GM18508 (cell line): Measurements from ENCODE around the gene ANKRD23.
"Not testable (repeated sequence)": the region's sequence is repeated elsewhere in the genome, so short reads cannot be mapped to it uniquely, and the experiment has no call there.

Source experiments
- ATAC-seq: cut with Tn5 transposase; IDR thresholded peaks from one replicate; pipeline ENCODE4 v1.9.1; 2021; ENCODE audit warnings: moderate number of reproducible peaks; ENCODE audit not compliant: insufficient read depth, unreplicated experiment

Gene ANKRD23

DNA sequence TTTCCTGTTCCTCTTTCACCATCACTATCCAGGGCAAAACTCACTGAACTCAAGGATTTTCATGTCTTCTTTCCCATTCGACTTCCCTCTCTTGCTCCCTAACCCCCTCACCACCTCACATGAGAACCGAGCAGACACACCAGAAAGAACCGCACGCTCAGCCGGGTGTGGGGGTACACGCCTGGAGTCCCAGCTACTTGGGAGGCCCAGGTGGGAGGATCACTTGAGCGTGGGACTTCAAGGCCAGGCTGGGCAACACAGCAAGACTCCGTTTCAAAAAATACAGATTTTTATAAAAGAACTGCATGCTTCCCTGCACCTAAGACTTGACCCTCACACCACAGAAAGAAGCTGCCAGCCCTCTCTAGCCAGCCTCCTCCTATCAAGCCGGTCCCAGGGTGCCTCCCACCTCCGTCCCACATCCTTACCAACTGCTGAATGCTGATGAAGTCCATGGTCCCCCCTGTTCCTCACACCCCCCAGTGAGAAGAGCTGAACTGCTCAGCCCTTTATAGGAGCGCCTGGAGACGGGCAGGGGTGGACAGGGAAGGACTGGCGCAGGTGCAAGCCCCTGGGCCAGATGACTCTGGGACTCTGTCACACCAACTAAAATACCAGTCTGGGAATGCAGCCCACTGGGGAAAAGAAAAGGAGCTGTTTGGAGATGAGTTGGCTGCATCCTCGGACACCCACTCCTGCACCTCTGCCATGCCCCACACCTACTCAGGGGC lies at the start of gene ANKRD23:
Gene ANKRD23 (minus strand): TSS at position 484 of the 731 bp plus-strand sequence. CDS start 29 bp downstream, at position 455.
- ATAC-seq = no peak

DNA sequence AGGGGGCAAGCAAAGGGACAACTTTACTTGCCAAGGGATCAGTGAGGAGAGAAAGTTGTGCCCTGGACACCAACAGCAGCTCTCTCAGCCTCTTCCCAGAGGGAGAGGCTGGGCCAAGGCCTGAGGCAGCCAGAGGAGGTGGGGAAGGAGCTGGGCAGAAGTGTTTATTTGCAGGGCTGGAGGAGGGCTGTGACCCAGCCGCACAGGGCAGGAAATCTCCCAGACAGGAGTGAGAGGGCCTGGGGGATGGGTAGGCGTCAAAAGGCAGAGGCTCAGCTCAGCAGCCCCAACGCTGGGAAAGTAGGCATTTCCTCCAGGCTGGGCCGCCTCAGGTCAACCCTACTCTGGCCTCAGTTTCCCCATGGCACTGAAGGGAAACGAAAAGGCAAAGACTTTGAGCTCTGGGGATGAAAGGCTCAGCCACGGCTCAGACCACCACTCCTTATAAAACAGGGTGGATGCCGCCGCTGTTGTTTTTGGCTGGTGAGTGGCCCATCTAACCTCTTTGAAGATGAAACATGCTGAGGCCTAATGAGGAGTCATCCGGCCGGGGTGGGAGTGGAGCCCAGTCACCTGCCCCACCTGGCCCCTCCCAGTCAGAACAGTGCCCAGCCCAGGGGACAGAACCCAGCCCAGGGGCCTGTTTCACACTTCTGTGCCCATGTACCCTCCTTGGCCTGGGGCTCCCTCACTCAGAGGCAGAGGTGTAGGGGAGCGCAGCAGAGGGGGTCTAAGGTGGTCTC lies 47.9 kb upstream of the ANKRD23 start:
- no peak for ATAC-seq

GRCh38 chr2:96890726-96891385 lies 47.0 kb upstream of the ANKRD23 start:
- no peak for ATAC-seq

DNA sequence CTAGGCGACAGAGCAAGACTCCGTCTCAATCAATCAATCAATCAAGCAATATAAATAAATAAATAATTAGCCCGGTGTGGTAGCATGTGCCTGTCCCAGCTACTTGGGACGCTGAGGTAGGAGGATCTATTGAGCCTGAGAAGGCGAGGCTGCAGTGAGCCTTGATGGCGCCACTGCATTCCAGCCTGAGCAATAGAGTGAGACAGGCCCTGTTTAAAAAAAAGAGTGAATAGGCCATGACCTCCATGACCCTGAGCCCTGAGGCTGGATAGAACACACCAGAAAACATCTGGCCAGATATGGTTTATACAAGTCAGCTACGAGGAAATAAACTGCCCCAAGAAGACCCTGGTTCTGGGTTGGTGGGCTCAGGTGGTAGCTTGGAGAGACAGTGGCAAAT lies 46.4 kb upstream of the ANKRD23 start:
- ATAC-seq = no peak

DNA sequence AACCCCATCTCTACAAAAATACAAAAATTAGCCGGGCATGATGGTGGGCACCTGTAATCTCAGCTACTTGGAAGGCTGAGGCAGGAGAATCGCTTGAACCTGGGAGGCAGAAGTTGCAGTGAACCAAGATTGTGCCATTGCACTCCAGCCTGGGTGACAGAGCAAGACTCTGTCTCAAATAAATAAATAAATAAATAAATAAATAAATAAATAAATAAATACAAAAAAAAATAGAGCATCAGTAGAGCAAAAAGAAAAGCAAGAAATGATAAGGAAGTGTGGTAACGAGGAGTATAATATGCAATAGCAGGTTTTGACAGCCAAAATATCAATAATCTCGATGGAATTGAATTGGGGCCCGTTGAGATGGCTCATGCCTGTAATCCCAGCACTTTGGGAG lies 45.7 kb upstream of the ANKRD23 start:
- ATAC-seq = not testable (repeated sequence)

DNA sequence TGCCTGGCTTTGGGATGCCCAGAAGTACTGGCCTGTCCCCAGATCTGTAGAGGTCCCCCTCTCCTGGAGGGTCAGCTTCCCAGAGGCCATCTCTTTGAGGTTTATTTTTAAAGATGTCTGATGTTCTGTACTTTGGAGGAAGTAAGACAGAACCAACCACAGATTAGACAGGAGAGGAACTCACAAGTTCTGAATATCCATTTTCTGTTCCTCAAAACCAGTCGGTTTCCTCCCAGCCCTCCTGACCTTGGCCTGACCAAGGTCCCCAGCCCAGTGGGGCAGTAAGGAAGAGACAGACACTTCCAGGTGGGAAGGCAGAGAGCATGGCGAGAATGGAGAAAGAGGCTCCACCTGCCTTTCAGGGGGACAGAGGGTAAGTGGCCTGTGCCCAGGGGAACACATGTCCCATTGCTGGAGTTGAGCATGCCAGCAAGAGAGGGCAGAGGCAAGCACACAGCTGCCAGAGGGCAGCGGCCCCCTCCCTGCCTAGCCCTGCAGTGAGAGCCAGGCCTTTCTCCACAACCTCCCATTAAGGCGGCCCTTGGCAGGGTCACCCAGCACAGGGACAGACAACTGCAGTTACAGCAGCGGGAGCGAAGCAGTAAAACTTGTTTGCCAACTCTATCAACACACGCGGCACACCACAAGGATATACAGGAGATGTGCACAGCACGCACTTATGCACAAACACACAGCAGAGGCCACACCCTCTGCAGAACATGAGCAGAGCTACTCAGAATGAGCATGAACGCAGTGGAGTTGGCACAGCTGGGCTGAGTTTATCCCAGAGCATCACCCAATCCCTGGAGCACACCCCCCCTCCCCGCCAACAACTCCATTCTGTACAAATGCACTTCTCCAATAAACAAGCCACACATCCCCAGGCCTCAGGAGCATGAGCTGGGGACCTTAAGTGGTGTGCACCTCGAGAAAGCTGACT lies 44.5 kb upstream of the ANKRD23 start:
- no peak for ATAC-seq

DNA sequence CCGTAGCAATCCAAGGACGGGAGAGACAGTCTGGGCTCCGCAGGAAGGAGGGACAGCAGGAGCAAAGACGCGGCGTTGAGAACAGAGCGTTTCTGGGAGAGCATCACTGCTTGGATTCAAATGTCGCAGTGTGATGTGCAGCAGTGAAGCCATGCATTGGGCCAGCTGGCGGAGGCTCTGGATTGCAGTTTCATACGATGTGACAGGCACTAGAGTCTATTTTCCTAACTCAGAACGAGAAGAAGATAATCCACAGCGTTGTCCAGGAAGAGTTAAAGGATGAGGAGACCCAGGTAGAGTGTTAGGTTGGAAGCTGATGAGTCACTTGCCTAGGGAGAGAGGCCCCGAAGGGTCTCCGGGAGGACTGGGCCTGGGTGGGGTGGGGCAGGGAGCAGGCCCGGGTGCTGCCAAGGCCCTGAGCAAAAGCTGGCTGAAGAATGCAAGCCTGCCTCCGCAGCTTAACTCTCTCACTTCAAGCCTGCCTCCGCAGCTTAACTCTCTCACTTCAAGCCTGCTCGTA lies 43.7 kb upstream of the ANKRD23 start:
- ATAC-seq = no peak

DNA sequence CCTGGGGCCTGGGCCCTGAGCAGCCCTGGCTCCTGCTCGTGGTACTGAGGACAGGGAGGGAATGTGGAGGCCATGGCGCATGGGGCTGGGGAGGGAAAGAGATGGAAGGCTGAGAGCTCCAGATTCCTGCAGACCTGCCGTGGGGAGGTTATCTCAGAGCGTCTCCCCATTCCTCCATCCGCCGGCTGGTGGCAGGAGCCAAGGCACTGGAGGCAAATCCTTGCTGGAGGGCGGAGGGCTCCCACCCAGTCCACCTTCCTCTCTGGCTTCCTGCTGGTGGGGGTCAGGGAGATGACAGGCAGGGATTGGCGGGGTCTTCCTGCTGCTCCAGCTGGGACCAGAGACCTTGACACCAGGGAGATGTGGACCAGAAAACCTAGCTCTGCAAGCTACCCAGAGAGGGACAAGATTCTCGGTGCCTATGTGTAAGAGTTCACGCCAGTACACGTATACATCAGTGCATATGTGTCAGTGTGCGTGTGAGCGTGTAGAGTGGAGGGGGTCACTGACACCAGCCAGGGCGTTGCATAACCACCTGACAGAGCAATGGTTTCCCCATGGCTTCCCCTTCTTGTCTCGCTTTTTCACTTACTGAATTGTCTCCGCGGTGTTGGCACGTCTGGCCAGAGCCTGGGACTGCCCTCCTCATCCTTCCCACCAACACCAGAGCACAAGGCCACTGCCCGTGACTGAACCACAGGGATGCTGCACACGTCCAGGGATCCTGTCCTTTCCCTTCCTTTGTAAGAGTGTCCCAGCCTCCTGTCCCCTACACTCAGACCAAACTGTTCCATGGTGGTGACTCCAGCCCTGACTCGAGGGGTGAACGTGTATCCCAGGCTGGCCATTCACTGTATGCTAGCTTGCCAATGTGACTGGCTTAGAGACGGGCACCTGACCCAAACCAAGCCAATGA lies 41.9 kb upstream of the ANKRD23 start:
- no peak for ATAC-seq

DNA sequence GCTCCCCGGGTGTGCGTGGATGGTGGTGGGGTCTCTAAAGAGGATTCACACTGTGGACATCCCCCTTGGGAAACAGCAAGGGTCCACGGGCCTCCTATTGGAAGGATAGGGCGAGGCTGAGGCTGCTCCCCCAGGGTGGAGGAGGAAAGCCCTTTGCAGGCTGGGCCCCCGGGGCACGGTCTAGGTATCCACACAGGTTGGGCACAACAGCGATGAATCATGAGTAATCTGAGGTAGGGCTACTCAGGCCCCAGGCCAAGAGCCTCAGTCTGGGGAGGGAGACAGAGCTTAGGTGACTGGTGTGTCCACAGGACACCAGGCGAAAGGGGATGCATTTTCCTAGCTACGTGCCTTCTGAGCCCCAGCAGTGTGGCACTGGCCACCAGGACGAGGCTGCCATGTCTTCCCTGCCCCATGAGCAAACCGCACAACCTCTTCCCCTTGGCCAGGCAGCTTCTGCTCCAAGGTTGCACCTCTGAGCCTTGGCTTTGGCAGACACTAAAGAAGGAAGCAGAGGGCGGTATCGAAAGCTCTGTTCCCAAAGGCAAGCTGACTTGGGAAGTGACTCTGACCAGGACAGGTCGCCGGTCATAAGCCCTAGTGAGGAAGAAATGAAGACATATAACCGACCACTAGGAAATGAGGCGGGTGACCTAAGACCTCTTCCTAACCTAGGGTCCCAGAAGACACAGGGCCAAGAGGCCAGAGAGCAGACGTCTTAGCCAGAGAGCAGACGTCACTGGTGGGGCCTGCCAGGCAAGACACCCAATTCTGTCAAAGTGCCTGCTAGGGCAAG lies 40.7 kb upstream of the ANKRD23 start:
- no peak for ATAC-seq

GRCh38 chr2:96883306-96883705 lies 39.5 kb upstream of the ANKRD23 start:
- no peak for ATAC-seq

DNA sequence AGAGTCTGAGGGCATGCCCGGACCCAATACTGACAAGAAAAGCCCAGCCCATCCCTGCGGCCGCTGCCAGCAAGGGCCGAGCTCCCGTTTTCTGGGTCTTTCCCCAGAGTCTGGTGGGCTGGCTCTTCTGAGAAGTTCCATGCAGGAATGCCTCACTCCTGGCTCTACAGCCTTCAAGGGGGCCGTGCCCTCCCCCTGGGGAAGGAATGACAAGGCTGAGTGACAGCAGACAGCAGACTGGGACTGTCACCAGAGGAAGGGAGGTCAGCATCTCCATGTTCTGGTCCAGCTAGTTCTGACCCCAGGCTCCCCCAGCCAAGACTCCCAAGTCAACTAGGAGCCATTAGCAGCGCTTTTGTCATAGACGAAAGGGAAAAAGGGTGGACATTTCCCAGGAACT lies 39.1 kb upstream of the ANKRD23 start:
- ATAC-seq = no peak

- no peak for ATAC-seq
Measured at GRCh38 chr2:96882230-96882629, 38.4 kb upstream of the ANKRD23 start.

- no peak for ATAC-seq
Measured at GRCh38 chr2:96881349-96882195, 37.8 kb upstream of the ANKRD23 start.

DNA sequence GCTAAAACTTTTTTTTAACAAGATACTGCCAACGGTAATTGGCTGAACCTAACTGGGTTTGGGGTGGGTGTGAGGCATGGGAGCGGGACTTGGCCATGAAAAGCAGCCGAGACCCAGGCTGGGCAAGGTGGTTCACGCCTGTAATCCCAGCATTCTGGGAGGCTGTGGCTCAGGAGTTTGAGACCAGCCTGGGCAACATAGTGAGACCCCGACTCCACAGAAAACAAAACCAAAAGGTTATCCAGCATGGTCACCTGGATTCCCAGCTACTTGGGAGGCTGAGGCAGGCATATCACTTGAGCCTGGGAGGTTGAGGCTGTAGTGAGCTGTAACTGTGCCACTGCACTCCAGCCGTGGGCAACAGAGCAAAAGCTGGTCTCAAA lies 37.1 kb upstream of the ANKRD23 start:
- ATAC-seq = no peak

DNA sequence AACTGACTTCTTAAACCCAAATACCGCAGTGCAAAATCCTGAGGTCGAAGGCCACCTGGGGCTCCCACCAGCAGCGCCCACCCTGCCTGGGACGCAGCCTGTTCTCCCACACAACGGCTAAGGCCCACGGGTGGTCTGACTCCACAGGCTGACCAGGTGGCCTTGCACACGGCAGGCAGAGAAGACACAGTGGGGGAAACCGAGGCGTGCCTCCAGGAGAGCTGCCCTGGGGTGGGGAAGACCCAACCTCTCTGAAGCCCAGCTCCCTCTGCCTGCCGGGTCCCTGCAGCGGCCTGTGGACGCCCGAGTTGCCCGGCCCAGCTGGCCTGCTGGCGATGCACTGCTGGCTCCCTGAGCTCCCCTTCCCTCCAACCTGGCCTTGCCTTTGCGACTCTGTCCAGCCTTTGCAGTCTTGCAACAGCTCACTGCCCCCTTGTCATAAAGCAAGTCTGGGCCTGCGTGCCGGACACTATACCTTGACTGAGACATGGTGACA lies 35.8 kb upstream of the ANKRD23 start:
- ATAC-seq = no peak

GRCh38 chr2:96878796-96879544 lies 35.1 kb upstream of the ANKRD23 start:
- no peak for ATAC-seq
